Psoas muscle (tissue), 8 donors: ENCODE measurements around the gene PARP12. TPM values are rescaled to one million over a fixed set of nuclear protein-coding genes. Genes with fewer than 3 reads are reported as not detected.

Experiments
- ATAC-seq, 4 donors: fragments of 200-7000 bp; cut with Tn5 transposase; one replicate each; pipeline ENCODE4 v1.9.1; 2020; ENCODE audit warnings: moderate library complexity in 3 of 4, mild to moderate bottlenecking in 2 of 4
- DNase-seq, 2 donors: peaks; one replicate each; pipeline ENCODE4 v3.0.0-alpha.2; 2020
- H3K27ac ChIP-seq: fragments of 200-600 bp; one replicate; pipeline ENCODE4 v1.8.0; 2022
- H3K27me3 ChIP-seq, 3 donors: fragments of 200-600 bp in 1 of 3; one replicate each; pipeline versions ENCODE4 v1.6.1 to v1.8.0; 2013 to 2022; ENCODE audit warnings: low read length in 2 of 3, mild to moderate bottlenecking in 2 of 3, moderate library complexity in 1 of 3; ENCODE audit not compliant: insufficient read depth in 3 of 3
- H3K36me3 ChIP-seq, 2 donors: fragments of 200-600 bp in 1 of 2; one replicate each; pipeline versions ENCODE4 v1.6.1 to v1.8.0; 2013 to 2022; ENCODE audit warnings: low read depth in 1 of 2, mild to moderate bottlenecking in 1 of 2, moderate library complexity in 1 of 2; ENCODE audit not compliant: insufficient read depth in 1 of 2
- H3K4me1 ChIP-seq: fragments of 200-600 bp; one replicate; pipeline ENCODE4 v1.8.0; 2022
- H3K4me3 ChIP-seq: fragments of 200-600 bp; one replicate; pipeline ENCODE4 v1.8.0; 2022; ENCODE audit warnings: mild to moderate bottlenecking
- H3K9me3 ChIP-seq: fragments of 200-600 bp; one replicate; pipeline ENCODE4 v1.8.0; 2022
- WGBS, 3 donors: extraction: QIAGEN DNeasy Blood & Tissue Kit; methylation state at CpG; one replicate each; pipeline versions ENCODE4 v1.1.6 to v1.1.7; 2013; 5-methylcytosine and 5-hydroxymethylcytosine counted together
- intact Hi-C, 2 donors: fragments of 100-400 bp; cut with DNase I; formaldehyde crosslinking; loops; one replicate each; pipeline versions ENCODE4 v1.11.0 to v1.14.2; 2022
- polyA plus RNA-seq, 3 donors: library from polyadenylated mRNA; stranded (reverse); fragments of 200-250 nt; gene quantifications; one replicate each; pipeline ENCODE4 v1.2.3, GENCODE V29; 2013
- total RNA-seq, 4 donors: library from RNA; stranded (reverse); fragmentation: NEBNext Ultra II Directional in 2 of 4; extraction: Animal tissue kit (Norgen Biotek cat#: 25700) in 2 of 4; gene quantifications; one replicate each; pipeline versions ENCODE4 v1.2.1 to v1.2.4, GENCODE V29; 2021 to 2023
- TF ChIP-seq, protein P1 (sequence below): fragments of 200-600 bp; IDR thresholded peaks from one replicate; pipeline ENCODE4 v1.8.0; 2022; ENCODE audit warnings: antibody characterized with exemption
- donor health status: healthy with polysubstance abuse.
- donor health status: DM: no; HTN: no; CAD: no; lungs with moderate emphysema.
- donor health status: Bipolar disorder and iron deficiency.
- donor health status: healthy.
- donor health status: DM: yes; HTN: yes; CAD: no.
- donor health status: DM: no; HTN: no; CAD: no.
- donor health status: DM: no; HTN: no; CAD: no.
- donor health status: DM: yes; HTN: yes; CAD: no.

Gene PARP12
- total and polyA plus RNA-seq, 7 donors: 4.3 to 6.9 (median 5.2) TPM

DNA sequence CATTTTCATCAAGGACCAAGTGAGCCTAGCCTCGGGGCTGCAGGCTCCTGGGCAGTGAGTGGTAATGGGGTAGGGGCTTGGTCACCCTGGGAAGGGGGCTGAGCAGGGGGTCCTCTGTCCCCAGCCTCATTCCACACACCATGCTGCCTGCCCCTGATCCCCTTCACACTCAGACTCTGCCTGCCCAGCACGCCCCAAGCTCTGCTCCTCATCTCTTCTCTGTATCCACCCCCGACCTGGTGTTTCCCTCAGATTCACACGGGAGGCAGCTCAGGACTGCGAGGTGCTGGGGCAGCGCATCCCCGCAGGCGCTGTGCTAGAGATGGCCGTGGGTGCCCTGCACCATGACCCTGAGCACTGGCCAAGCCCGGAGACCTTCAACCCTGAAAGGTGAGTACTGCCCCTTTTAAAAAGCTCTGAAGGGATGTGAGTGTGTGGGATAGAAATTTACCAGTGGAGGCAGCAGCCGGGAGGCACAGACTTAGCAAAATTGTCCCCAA is 47.2 kb downstream of the PARP12 start:
- H3K9me3 ChIP-seq: no peaks in the 10 kb centered on the region
- ATAC-seq (no peak), DNase-seq (no peak)
- H3K36me3 ChIP-seq: no peaks in the 10 kb centered on the region
- no peak overlapping the region for H3K27ac ChIP-seq
- no peak overlapping the region for H3K4me3 ChIP-seq
- intact Hi-C loops: no loop called here
- H3K27me3 ChIP-seq: peaks cover 0 to 1% (median 0%) of the 10 kb centered on the region in 3 donors
- WGBS, 3 donors: 83 to 86% (median 85%) methylated on average over 11 of the region's 11 CpGs
- TF ChIP-seq, protein P1, sequence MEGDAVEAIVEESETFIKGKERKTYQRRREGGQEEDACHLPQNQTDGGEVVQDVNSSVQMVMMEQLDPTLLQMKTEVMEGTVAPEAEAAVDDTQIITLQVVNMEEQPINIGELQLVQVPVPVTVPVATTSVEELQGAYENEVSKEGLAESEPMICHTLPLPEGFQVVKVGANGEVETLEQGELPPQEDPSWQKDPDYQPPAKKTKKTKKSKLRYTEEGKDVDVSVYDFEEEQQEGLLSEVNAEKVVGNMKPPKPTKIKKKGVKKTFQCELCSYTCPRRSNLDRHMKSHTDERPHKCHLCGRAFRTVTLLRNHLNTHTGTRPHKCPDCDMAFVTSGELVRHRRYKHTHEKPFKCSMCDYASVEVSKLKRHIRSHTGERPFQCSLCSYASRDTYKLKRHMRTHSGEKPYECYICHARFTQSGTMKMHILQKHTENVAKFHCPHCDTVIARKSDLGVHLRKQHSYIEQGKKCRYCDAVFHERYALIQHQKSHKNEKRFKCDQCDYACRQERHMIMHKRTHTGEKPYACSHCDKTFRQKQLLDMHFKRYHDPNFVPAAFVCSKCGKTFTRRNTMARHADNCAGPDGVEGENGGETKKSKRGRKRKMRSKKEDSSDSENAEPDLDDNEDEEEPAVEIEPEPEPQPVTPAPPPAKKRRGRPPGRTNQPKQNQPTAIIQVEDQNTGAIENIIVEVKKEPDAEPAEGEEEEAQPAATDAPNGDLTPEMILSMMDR: no peak
- no peaks in the 10 kb centered on the region for H3K4me1 ChIP-seq

DNA sequence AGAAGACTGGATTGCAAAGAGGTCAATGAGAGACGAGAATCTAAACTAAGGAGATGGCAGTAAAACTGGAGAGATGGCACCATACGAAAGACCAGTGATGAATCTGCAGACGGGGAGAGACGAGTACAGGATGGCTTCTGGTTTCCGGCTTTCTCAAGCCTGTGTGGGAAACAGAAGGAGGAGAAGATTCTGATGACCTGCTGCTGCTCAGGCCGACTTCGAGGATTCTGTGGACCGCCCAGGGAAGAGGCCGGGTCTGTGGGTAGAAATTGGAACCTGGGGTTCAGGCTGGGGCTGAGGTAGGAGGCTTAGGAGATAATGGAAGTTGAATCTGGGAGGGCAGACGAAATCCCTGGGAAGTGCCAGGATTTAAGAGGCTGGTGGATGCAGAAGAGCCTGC is 48.6 kb downstream of the PARP12 start:
- intact Hi-C loops: no loop called here
- 88 to 93% (median 88%) methylated on average over 10 of the region's 10 CpGs for WGBS, 3 donors
- H3K27me3 ChIP-seq: peaks cover 0 to 1% (median 0%) of the 10 kb centered on the region in 3 donors
- no peak overlapping the region for H3K27ac ChIP-seq
- H3K4me3 ChIP-seq: no peak overlapping the region
- ATAC-seq (no peak), DNase-seq (no peak)
- TF ChIP-seq, protein P1: no peak
- no peaks in the 10 kb centered on the region for H3K4me1 ChIP-seq
- H3K9me3 ChIP-seq: no peaks in the 10 kb centered on the region
- H3K36me3 ChIP-seq: no peaks in the 10 kb centered on the region

DNA sequence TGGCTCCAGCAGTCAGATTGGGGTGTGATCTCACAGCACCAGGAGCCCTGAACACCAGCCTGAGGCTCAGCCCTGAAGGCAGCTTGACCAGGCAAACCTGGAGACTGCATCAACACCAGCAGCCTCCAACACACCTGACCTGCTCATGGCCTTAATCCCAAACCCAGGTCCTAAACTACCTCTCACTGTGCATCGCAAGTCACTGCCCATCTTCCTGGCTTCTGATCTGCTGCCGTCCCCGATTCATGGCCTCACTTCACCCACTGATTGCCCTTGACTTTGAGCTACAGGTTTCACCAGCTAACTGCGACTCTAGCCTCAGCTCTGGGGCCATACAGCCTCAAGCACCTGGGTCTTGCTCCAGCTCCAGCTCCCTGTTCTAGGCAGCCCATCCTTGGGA is 49.1 kb downstream of the PARP12 start:
- ATAC-seq: no peak
- 90 to 100% (median 98%) methylated on average over 4 of the region's 4 CpGs for WGBS, 3 donors
- Histone ChIP-seq H3K9me3 (no peaks in the 10 kb centered on the region), H3K4me1 (no peaks in the 10 kb centered on the region), H3K27ac (no peak overlapping the region), H3K27me3 (peaks cover 0 to 4% (median 0%) of the 10 kb centered on the region in 3 donors), H3K4me3 (no peak overlapping the region), H3K36me3 (no peaks in the 10 kb centered on the region)
- intact Hi-C loops: no loop called here
- TF ChIP-seq, protein P1: no peak
- DNase-seq: no peak

DNA sequence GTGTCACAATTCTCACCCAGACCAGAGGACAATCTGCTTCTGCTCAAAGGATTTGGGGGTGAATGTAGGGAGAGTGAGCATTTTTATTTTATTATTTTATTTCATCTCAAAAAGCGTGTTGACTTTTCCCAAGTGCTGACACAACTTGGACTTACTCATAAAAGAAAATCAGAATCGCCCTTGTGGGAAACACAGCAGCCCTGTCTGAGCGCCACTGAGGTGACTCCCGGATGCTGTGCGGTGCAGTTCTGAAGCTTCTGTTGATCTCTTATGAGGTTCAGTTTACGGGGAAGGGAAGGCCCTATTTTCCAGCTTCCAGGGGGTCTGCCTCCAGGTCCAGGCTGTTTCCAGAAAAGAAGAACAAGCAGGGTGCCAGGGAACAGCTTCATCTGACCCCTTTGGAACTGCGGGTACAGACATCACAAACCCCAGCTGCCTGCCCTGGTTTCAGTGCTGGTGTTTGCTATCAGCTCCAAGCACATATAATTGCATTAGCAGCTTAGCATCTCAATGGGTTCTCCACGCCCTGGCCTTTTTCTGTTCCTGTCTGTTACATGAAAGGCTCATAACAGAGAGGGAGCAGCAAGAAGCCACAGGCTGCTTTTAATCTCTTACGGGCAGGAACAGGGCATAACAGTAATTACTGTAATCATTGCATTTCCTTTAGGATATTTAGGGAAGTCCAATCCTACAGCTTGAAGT is 52.4 kb downstream of the PARP12 start:
- intact Hi-C loops: no loop called here
- 69 to 76% (median 75%) methylated on average over 9 of the region's 9 CpGs for WGBS, 3 donors

More for the DNA sequence above, 52.4 kb downstream of the PARP12 start:
- TF ChIP-seq, protein P1: no peak
- Histone ChIP-seq H3K27me3 (peaks cover 0 to 4% (median 0%) of the 10 kb centered on the region in 3 donors), H3K4me1 (no peaks in the 10 kb centered on the region), H3K9me3 (no peaks in the 10 kb centered on the region), H3K4me3 (no peak overlapping the region), H3K36me3 (no peaks in the 10 kb centered on the region), H3K27ac (no peak overlapping the region)
- ATAC-seq: no peak
- DNase-seq: no peak
